Epithelial cell of alveolus of lung (primary cell): ENCODE data around the gene PIEZO1. TPM values are rescaled to one million over a fixed set of nuclear protein-coding genes. Genes with fewer than 3 reads are reported as not detected.

Source experiments
- total RNA-seq: library from RNA; depleted of rRNA; stranded (reverse); fragments of >200 nt; gene quantifications from 2 replicates; pipeline ENCODE4 v1.2.1, GENCODE V29; 2015

Gene PIEZO1, protein sequence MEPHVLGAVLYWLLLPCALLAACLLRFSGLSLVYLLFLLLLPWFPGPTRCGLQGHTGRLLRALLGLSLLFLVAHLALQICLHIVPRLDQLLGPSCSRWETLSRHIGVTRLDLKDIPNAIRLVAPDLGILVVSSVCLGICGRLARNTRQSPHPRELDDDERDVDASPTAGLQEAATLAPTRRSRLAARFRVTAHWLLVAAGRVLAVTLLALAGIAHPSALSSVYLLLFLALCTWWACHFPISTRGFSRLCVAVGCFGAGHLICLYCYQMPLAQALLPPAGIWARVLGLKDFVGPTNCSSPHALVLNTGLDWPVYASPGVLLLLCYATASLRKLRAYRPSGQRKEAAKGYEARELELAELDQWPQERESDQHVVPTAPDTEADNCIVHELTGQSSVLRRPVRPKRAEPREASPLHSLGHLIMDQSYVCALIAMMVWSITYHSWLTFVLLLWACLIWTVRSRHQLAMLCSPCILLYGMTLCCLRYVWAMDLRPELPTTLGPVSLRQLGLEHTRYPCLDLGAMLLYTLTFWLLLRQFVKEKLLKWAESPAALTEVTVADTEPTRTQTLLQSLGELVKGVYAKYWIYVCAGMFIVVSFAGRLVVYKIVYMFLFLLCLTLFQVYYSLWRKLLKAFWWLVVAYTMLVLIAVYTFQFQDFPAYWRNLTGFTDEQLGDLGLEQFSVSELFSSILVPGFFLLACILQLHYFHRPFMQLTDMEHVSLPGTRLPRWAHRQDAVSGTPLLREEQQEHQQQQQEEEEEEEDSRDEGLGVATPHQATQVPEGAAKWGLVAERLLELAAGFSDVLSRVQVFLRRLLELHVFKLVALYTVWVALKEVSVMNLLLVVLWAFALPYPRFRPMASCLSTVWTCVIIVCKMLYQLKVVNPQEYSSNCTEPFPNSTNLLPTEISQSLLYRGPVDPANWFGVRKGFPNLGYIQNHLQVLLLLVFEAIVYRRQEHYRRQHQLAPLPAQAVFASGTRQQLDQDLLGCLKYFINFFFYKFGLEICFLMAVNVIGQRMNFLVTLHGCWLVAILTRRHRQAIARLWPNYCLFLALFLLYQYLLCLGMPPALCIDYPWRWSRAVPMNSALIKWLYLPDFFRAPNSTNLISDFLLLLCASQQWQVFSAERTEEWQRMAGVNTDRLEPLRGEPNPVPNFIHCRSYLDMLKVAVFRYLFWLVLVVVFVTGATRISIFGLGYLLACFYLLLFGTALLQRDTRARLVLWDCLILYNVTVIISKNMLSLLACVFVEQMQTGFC (N-terminal part only)
- 63.6 and 160 TPM in 2 replicates for total RNA-seq

DNA sequence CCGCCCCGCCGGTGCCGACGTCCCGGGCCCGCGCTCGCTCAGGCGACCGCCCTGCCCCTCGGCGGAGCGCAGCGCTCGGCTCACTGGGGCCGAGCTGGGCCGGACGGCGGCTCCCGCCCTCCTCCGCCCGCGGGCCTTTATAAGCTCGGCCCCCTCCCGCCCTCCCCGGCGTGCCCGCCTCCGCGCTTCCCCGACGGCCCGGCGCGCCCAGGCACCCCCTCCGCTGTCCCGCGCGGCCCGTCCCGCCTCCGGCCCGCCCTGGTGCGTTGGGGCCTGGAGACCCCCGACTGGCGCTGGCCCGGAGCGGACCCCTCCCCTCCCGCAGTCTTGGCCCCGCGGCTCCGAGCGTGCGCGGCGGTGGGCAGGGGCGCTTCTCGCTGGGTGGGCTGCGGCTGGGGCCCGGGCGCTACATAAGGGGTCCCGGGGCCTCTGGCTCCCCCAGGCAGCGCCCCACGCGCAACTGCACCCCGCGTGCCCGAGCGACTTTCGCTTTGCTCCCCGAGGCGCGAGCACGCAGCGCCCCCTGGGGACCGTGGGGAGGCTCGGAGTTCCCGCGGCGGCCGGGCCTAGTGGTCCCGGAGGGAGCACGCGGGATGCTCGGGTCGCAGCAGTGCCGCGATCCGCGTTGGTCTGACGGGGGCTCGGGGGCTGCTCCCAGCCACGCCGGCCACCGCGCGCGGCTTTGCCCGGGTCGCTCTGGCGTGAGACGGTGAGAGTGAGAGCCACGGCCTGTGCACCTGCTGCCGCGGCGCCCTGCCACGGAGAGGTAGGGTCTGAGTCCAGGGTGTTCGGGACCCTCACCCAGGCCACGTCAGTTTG, at the start of gene PIEZO1:
PIEZO1 (minus strand) TSS at position 115 of the 819 bp plus-strand sequence. CDS start 256 bp downstream, outside the sequence.

DNA sequence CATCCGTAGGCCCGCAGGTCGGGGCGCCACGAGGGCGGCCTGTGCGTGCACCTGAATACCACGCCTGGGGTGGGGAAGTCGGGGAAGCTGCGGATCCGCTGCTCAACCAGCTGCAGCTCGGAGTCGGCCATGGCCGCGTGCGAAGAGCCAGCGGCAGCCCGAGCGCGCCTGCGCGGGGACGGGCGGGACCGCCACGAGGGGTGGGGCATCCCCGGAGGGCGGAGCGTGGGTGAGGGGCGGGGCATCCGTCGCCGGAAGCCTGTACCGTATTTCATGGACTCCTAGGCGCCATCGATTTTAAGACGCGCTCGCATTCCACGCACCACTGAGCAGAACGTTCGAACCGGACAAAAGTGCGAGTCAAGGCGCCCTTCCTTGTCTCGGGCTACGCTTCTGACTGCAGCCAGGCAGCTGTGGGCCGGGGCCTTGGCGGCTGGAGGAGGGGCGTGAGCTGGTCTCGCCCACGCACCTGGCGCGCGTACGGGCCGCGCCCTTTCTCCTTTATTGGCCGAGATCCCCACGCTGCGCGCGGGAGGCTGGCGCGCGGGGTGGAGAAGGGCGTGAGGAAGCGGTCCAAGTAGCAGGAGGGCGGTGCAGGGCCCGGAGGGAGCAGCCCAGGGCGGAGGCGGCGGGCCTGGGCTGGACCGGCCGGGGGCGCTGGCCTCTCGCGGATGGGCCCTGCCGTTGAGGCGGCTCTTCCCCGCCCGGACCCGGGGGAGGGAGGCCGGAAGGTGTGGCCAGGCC, 26.9 kb upstream of the PIEZO1 start, which contains the start of gene APRT:
APRT (minus strand) TSS at position 160 of the 744 bp plus-strand sequence; CDS start at position 131, 29 bp downstream.

DNA sequence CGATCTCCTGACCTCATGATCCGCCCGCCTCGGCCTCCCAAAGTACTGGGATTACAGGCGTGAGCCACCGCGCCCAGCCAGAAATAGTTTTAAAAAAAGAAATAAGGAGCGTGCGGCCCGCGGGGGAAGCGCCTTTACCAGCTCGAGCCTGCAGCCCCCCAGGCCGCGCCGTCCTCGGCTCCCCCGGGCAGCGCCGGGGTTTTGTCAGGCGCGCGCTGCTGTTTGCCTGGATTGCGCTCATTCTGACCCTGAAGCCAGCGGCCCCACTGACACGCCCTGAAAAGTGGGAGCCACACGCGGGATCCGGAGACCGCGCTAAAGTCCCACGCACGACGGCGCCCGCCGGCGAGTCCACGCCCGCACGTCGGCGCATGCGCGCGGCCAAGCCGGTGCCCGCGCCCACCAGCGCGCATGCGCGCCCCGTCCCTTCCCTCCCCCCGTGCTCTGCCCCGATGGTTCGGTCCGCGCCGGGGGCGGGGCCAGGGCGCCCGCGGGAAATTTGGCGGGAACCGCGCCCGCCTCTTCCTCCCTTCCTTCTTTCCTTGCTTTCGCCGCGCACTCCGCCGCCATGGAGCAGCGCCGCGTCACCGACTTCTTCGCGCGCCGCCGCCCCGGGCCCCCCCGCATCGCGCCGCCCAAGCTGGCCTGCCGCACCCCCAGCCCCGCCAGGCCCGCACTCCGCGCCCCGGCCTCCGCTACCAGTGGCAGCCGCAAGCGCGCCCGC, 18.4 kb upstream of the PIEZO1 start, which contains the start of gene CDT1:
CDT1 (plus strand) TSS at position 526 of the 724 bp plus-strand sequence; CDS start at position 569, 43 bp downstream.

DNA sequence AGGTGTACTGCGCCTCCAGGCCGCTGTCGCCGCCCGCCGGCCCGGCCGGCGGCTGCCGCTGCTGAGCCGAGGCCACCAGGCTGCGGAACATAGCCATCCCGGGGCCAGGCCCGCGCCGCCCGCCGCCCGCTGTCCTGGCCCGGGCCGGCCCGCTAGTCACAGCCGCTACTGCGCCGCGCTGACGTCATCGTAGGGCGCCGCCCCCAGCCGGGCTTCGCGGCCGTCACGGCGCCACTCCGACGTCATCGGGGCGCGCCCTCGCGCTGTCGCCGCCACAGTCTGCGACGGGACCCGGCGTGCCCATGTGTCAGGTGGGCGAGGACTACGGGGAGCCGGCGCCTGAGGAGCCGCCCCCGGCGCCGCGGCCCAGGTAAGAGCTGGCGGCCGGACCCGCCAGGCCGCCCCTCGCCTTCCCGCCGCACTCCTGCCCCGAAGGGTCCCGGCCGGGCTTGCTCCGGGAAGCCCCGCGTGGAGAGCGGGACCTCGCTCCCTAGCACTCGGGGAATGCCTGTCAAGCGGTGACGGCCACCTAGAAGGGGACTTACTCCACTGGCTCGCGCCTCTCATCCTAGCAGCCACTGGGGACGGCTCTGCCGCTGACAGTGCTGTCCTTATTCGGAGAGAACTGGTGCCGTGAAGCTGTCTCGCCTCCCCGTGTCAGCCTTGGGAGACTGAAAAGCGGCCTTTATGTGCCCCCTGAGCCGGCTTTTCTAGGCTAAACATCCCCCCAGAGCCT, 78.6 kb downstream of the PIEZO1 start, which contains the start of the genes CTU2 and RNF166:
CTU2 (plus strand) TSS at position 275 of the 736 bp plus-strand sequence; CDS start at position 303, 28 bp downstream.
RNF166 (minus strand) TSS at position 180 of the 736 bp plus-strand sequence; CDS start at position 97, 83 bp downstream.

DNA sequence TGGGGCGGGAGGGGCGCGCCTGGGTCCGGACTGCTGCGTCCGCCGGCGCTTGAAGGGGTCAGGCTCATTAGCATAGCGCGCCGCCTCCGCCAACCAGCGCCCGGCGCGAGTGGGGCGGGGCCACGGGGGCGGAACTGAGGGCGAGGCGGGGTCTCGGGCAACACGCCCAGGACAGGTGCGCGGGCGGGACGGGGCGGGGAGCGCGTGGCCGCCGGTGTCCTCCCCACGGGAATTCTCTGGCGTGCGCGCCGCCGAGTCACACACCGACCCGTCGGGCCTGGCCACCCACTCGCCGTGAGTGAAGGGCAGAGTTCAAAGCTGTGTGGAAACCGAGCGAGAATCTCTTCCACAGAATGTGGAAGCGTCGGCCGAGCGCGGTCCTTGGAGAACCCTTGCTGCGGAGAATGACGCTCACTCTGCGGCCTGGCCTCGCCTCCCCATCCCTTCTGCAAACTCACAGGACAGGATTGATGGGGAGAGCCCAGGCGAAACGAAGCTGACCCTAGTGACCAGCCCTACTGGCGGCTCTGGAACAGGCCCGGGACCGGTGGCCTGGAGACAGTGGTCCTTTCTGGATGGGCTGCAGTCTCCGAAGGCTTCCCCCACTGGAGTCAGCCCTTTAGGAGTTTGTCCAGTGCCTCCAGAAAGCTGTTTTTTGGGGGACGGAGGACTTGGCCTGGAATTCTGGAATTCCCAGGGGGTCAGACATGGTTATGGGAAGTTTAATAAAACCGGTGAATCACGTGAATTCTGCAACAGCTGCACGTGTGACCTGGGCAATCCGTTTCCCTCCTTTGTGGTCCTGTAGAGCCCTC, 98.4 kb downstream of the PIEZO1 start, which contains the start of gene SNAI3:
SNAI3 (minus strand) TSS at position 69 of the 815 bp plus-strand sequence. CDS start 101 bp downstream, outside the sequence.

Other genes starting within 250 kb of the PIEZO1 start
- 13.1 and 23.2 TPM in 2 replicates for gene ZC3H18, start 214.8 kb downstream of the PIEZO1 start, total RNA-seq
- gene IL17C, start 146.6 kb downstream of the PIEZO1 start, total RNA-seq, result 1.3 TPM in 1 of 2 replicates, not detected in the other
- 229 and 600 TPM in 2 replicates for gene CYBA, start 134.2 kb downstream of the PIEZO1 start, total RNA-seq
- gene MVD, start 122.1 kb downstream of the PIEZO1 start, total RNA-seq, result 40.2 and 140 TPM in 2 replicates
- gene SNAI3, start 98.7 kb downstream of the PIEZO1 start, total RNA-seq, result 0.26 TPM in 1 of 2 replicates, not detected in the other
- gene RNF166, start 78.8 kb downstream of the PIEZO1 start, total RNA-seq, result 28.7 and 34.6 TPM in 2 replicates
- gene CTU2, start 78.7 kb downstream of the PIEZO1 start, total RNA-seq, result 13.6 and 20.8 TPM in 2 replicates
- gene CDT1, start 18.6 kb upstream of the PIEZO1 start, total RNA-seq, result 35.5 and 36.7 TPM in 2 replicates
- gene APRT, start 26.7 kb upstream of the PIEZO1 start, total RNA-seq, result 111 and 212 TPM in 2 replicates
- gene GALNS, start 71.7 kb upstream of the PIEZO1 start, total RNA-seq, result 19.0 and 40.9 TPM in 2 replicates
- 32.6 and 40.5 TPM in 2 replicates for gene TRAPPC2L, start 71.9 kb upstream of the PIEZO1 start, total RNA-seq
- gene PABPN1L, start 81.4 kb upstream of the PIEZO1 start, total RNA-seq, result not detected in 2 replicates
- gene CBFA2T3, start 192.0 kb upstream of the PIEZO1 start, total RNA-seq, result not detected in 2 replicates